GM21423 (cell line): Measurements from ENCODE around the gene RSRC2.
"Not testable (repeated sequence)": the region's sequence is repeated elsewhere in the genome, so short reads cannot be mapped to it uniquely, and the experiment has no call there.

Experiments used
- ATAC-seq: cut with Tn5 transposase; IDR thresholded peaks from one replicate; pipeline ENCODE4 v1.9.1; 2021; ENCODE audit warnings: mild to moderate bottlenecking, moderate library complexity; ENCODE audit not compliant: unreplicated experiment

RSRC2 gene

GRCh38 chr12:122526683-122527477, at the start of gene RSRC2, which contains the start of gene KNTC1:
Gene RSRC2 (minus strand): TSS chr12:122526936. CDS start chr12:122526853, 83 bp downstream.
Gene KNTC1 (plus strand): TSS chr12:122527249. CDS start chr12:122530064, 2,815 bp downstream.
- ATAC-seq: peak; percentile 94

- ATAC-seq: no peak
These were observed 45.1 kb upstream of the RSRC2 start for GRCh38 chr12:122571821-122572220.

GRCh38 chr12:122570006-122570405, 43.3 kb upstream of the RSRC2 start:
- not testable (repeated sequence) for ATAC-seq

- ATAC-seq: no peak
These were observed 42.6 kb upstream of the RSRC2 start for GRCh38 chr12:122569288-122569687.

- ATAC-seq: not testable (repeated sequence)
These were observed 40.1 kb upstream of the RSRC2 start for GRCh38 chr12:122566816-122567215.

- ATAC-seq: no peak
These were observed 36.6 kb upstream of the RSRC2 start for GRCh38 chr12:122563361-122563760.

- no peak for ATAC-seq
These were observed 33.4 kb upstream of the RSRC2 start for GRCh38 chr12:122560138-122560537.

GRCh38 chr12:122558745-122559641, 32.3 kb upstream of the RSRC2 start:
- ATAC-seq: no peak

GRCh38 chr12:122547330-122547729, 20.6 kb upstream of the RSRC2 start:
- no peak for ATAC-seq

- peak; percentile 86 for ATAC-seq
These were observed 19.1 kb upstream of the RSRC2 start for GRCh38 chr12:122545855-122546254.

- no peak for ATAC-seq
These were observed 17.8 kb upstream of the RSRC2 start for GRCh38 chr12:122544537-122544936.

GRCh38 chr12:122538496-122538895, 11.8 kb upstream of the RSRC2 start:
- ATAC-seq: no peak

- ATAC-seq: no peak
These were observed 10.3 kb upstream of the RSRC2 start for GRCh38 chr12:122537021-122537420.

- ATAC-seq: no peak
These were observed 7.1 kb upstream of the RSRC2 start for GRCh38 chr12:122533856-122534255.

- ATAC-seq: no peak
These were observed 2.3 kb upstream of the RSRC2 start for GRCh38 chr12:122528992-122529391.

GRCh38 chr12:122528582-122528981, 1.8 kb upstream of the RSRC2 start:
- no peak for ATAC-seq

- no peak for ATAC-seq
These were observed 775 bp upstream of the RSRC2 start for GRCh38 chr12:122527478-122527944.

GRCh38 chr12:122523846-122524718, 2.7 kb downstream of the RSRC2 start:
- ATAC-seq: no peak

GRCh38 chr12:122523280-122523679, 3.5 kb downstream of the RSRC2 start:
- no peak for ATAC-seq

- ATAC-seq: no peak
These were observed 6.1 kb downstream of the RSRC2 start for GRCh38 chr12:122520676-122521075.

- ATAC-seq: no peak
These were observed 7.3 kb downstream of the RSRC2 start for GRCh38 chr12:122519418-122519817.
